ENCODE measurements around the gene LYPD8. TPM values are rescaled to one million over a fixed set of nuclear protein-coding genes. Genes with fewer than 3 reads are reported as not detected.

LYPD8 gene
- total RNA-seq, 3 donors from 2014 or later = 1.6 TPM; not detected in 2

DNA sequence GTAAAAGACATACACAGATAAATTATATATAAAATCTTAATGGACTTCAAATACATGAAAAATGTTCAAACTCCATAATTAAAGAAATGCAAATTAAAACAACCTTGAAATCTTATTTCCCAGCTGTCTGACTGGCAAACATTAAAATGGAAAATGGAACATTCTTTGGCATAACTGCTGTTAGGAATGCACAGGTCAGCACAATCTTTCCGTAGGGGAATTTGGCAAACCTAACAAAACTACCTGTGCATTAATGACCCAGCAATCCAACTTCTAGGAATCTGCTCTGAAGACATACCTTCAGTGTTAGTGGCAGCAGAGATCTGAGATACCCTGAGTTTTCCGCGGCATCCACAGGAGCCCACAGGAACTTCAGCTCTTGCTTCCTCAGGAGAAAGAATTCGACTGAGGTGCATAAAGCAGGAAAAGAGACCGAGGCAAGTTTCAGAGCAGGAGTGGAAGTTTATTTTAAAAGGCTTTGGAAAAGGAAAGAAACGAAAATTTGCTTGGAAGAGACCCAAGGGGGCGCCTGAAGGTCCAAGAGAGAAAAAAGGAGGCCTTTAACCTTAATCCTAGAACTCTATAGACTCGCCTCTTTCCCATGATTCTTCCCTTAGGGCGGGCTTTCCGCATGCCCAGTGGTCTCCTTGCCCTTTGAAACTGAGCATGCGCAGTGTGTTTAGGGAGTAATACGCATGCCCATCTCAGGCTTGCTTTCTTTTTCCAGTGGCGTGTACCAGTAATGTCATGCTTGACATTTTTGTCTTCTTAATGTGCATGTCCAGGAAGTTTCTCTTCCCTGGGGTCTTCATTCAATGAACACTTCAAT lies 24.8 kb downstream of the LYPD8 start:
- intact Hi-C loops (cut with DNase I; ENCODE audit: low total_unique reads) = no loop called here
- TF ChIP-seq, protein P1, sequence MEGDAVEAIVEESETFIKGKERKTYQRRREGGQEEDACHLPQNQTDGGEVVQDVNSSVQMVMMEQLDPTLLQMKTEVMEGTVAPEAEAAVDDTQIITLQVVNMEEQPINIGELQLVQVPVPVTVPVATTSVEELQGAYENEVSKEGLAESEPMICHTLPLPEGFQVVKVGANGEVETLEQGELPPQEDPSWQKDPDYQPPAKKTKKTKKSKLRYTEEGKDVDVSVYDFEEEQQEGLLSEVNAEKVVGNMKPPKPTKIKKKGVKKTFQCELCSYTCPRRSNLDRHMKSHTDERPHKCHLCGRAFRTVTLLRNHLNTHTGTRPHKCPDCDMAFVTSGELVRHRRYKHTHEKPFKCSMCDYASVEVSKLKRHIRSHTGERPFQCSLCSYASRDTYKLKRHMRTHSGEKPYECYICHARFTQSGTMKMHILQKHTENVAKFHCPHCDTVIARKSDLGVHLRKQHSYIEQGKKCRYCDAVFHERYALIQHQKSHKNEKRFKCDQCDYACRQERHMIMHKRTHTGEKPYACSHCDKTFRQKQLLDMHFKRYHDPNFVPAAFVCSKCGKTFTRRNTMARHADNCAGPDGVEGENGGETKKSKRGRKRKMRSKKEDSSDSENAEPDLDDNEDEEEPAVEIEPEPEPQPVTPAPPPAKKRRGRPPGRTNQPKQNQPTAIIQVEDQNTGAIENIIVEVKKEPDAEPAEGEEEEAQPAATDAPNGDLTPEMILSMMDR (IDR thresholded peaks at IDR 0.05) = no peak
- no peak for TF ChIP-seq POLR2A (IDR thresholded peaks at IDR 0.05)
- no peak for TF ChIP-seq POLR2AphosphoS5 (IDR thresholded peaks at IDR 0.05)
- no peaks in the 10 kb centered on the region for H3K36me3 ChIP-seq
- H3K4me1 ChIP-seq = no peaks in the 10 kb centered on the region
- no peaks in the 10 kb centered on the region for H3K27me3 ChIP-seq
- H3K27ac ChIP-seq = no peak overlapping the region
- H3K4me3 ChIP-seq = no peak overlapping the region
- DNase-seq (ENCODE audit: low spot score in 2 of 2) = no peak
- H3K9me3 ChIP-seq = peaks cover 0 to 16% of the 10 kb centered on the region in 2 donors

DNA sequence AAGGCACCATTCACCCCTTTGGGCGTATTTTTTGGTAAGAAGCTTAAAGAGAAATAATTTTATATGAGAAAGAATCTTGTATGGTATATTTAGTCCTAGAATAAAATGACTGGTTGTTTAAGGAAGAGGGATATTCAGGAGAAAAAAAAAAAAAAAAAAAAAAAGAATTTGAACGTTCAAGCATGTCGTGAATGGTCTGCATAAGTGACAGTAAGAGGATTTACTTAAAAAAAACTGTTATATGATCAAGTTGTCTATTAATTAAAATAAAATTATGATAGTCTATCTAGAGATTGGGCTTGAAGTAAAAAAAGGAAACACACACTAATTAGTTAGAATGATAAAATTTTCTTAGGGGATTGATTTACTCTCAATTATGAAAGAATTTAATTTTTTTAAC lies 41.3 kb downstream of the LYPD8 start:
- no peaks in the 10 kb centered on the region for H3K27me3 ChIP-seq
- intact Hi-C loops (cut with DNase I; ENCODE audit: low total_unique reads) = no loop called here
- peaks cover 0 to 35% of the 10 kb centered on the region in 2 donors for H3K9me3 ChIP-seq
- H3K27ac ChIP-seq = no peak overlapping the region
- DNase-seq (ENCODE audit: low spot score in 2 of 2) = no peak
- no peak overlapping the region for H3K4me3 ChIP-seq
- TF ChIP-seq, protein P1 (IDR thresholded peaks at IDR 0.05) = no peak
- no peak for TF ChIP-seq POLR2A (IDR thresholded peaks at IDR 0.05)
- TF ChIP-seq POLR2AphosphoS5 (IDR thresholded peaks at IDR 0.05) = no peak
- no peaks in the 10 kb centered on the region for H3K4me1 ChIP-seq
- H3K36me3 ChIP-seq = no peaks in the 10 kb centered on the region

DNA sequence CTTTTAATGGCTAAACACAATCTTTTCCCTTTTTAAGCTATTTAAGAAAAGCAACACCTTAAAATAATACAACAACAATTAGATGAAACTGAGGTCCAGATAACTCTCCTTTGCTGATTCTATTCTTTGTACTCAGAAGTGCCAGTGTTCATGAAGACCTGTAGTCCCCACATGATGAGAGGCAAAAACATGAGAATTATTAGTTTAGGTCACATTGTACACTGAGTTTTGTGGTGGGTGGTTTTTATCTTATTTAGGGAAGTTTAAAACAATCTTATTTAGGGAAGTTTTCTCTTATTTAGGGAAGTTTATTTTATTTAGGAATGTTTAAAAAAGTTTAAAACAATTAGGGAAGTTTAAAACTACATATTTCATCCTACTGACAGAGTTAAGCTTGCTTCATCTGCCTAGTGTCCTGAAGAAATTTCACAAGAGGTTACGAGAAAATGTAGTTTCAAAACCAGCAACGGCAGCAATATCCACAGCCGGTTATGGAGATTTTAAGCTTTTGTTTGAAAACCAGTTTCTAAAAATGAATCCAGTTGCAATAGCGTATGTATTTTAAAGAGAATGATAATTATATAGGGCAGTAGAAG lies 45.2 kb downstream of the LYPD8 start:
- Histone ChIP-seq H3K36me3 (no peaks in the 10 kb centered on the region), H3K27me3 (no peaks in the 10 kb centered on the region), H3K4me3 (no peak overlapping the region), H3K4me1 (no peaks in the 10 kb centered on the region), H3K9me3 (peaks cover 0 to 27% of the 10 kb centered on the region in 2 donors), H3K27ac (no peak overlapping the region)
- DNase-seq (ENCODE audit: low spot score in 2 of 2) = no peak
- TF ChIP-seq POLR2AphosphoS5 (IDR thresholded peaks at IDR 0.05) (no peak), POLR2A (IDR thresholded peaks at IDR 0.05) (no peak)
- TF ChIP-seq, protein P1 (IDR thresholded peaks at IDR 0.05) = no peak
- intact Hi-C loops (cut with DNase I; ENCODE audit: low total_unique reads) = no loop called here

DNA sequence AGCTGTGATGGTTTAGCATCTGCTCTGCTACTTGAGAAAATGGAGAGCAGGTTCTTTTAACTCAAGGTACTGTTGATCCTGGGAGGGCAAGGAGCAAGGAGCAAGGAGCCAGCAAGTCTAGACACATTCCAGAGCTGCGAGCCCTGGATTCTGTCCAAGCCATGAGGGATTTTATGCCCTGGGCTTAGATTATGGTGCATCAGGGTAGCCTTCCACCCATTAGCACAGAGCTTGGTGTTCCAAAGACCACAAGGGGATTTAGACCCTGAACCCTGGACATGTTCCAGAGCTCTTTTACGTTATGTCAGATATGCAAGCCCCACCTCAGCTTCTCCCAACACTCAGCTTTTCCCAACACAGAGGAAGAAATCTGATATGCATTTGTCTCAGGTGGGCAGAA lies 51.0 kb downstream of the LYPD8 start:
- no peak overlapping the region for H3K4me3 ChIP-seq
- no peak for DNase-seq (ENCODE audit: low spot score in 2 of 2)
- intact Hi-C loops (cut with DNase I; ENCODE audit: low total_unique reads) = no loop called here
- no peaks in the 10 kb centered on the region for H3K27me3 ChIP-seq
- H3K27ac ChIP-seq = no peak overlapping the region
- TF ChIP-seq, protein P1 (IDR thresholded peaks at IDR 0.05) = no peak
- TF ChIP-seq POLR2A (IDR thresholded peaks at IDR 0.05) = no peak
- no peak for TF ChIP-seq POLR2AphosphoS5 (IDR thresholded peaks at IDR 0.05)
- no peaks in the 10 kb centered on the region for H3K9me3 ChIP-seq
- no peaks in the 10 kb centered on the region for H3K4me1 ChIP-seq
- H3K36me3 ChIP-seq = no peaks in the 10 kb centered on the region

DNA sequence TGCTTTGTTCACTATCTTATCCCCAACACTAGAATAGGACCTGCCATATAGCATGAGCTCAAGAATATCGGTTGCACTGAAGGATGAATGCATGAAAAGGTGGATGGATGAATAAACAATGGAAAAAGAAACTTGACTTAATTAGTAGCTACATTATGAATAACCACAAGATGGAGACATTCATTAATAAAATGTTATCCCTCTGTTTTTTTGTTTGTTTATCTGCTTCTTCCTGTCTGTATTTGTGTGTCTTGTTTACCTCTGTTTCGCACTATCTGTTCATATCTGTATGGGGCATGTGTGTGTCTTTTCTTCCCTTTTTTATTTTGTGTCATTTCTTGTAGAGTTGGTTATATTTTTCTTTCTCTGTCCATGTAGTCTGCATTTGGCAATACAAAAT lies 51.9 kb downstream of the LYPD8 start:
- Histone ChIP-seq H3K9me3 (no peaks in the 10 kb centered on the region), H3K4me1 (no peaks in the 10 kb centered on the region), H3K27me3 (no peaks in the 10 kb centered on the region), H3K36me3 (no peaks in the 10 kb centered on the region), H3K27ac (no peak overlapping the region), H3K4me3 (no peak overlapping the region)
- intact Hi-C loops (cut with DNase I; ENCODE audit: low total_unique reads) = no loop called here
- TF ChIP-seq, protein P1 (IDR thresholded peaks at IDR 0.05) = no peak
- no peak for DNase-seq (ENCODE audit: low spot score in 2 of 2)
